Medulla oblongata (tissue), 1 donor: ENCODE data around the gene PRDX2.

Source experiments
- DNase-seq: peaks from one replicate; pipeline ENCODE4 v3.0.0-alpha.2; 2015; ENCODE audit errors: extremely low spot score

The PRDX2 gene

GRCh38 chr19:12792051-12792852 lies 9.3 kb downstream of the PRDX2 start:
- peak; percentile 55 for DNase-seq

- peak; percentile 98 for DNase-seq
Measured at GRCh38 chr19:12791345-12792050, 10.1 kb downstream of the PRDX2 start, which contains the start of gene JUNB. TSS of gene JUNB (plus strand) at chr19:12791486. CDS start at chr19:12791772, 286 bp downstream.

GRCh38 chr19:12790628-12791344 lies 10.8 kb downstream of the PRDX2 start:
- DNase-seq, result peak; percentile 48

- peak; percentile 96 for DNase-seq
Measured at GRCh38 chr19:12789904-12790619, 11.5 kb downstream of the PRDX2 start.

GRCh38 chr19:12789098-12789903 lies 12.3 kb downstream of the PRDX2 start:
- DNase-seq, result no peak

GRCh38 chr19:12788682-12789097 lies 12.9 kb downstream of the PRDX2 start:
- DNase-seq, result peak; percentile 84

GRCh38 chr19:12788042-12788681 lies 13.4 kb downstream of the PRDX2 start:
- DNase-seq, result peak; percentile 36

- DNase-seq, result no peak
Measured at GRCh38 chr19:12787458-12787857, 14.1 kb downstream of the PRDX2 start.

- DNase-seq, result peak; percentile 31
Measured at GRCh38 chr19:12786952-12787351, 14.6 kb downstream of the PRDX2 start.

GRCh38 chr19:12786141-12786870 lies 15.3 kb downstream of the PRDX2 start:
- DNase-seq, result peak; percentile 87

- DNase-seq, result peak; percentile 79
Measured at GRCh38 chr19:12785431-12786031, 16.1 kb downstream of the PRDX2 start.

GRCh38 chr19:12784871-12785430 lies 16.6 kb downstream of the PRDX2 start:
- DNase-seq, result no peak

- no peak for DNase-seq
Measured at GRCh38 chr19:12784394-12784870, 17.2 kb downstream of the PRDX2 start.

GRCh38 chr19:12783849-12784393 lies 17.7 kb downstream of the PRDX2 start:
- DNase-seq, result peak; percentile 17

- no peak for DNase-seq
Measured at GRCh38 chr19:12783291-12783848, 18.2 kb downstream of the PRDX2 start.

- peak; percentile 86 for DNase-seq
Measured at GRCh38 chr19:12782424-12783290, 18.9 kb downstream of the PRDX2 start.

GRCh38 chr19:12782174-12782423 lies 19.5 kb downstream of the PRDX2 start:
- no peak for DNase-seq
